Mucosa of descending colon (tissue), 3 donors: ENCODE measurements around the gene IFI6. TPM values are rescaled to one million over a fixed set of nuclear protein-coding genes. Genes with fewer than 3 reads are reported as not detected.
"Not testable (repeated sequence)": the region's sequence is repeated elsewhere in the genome, so short reads cannot be mapped to it uniquely, and the experiment has no call there.

Experiments
- ATAC-seq: fragments of 200-7000 bp; cut with Tn5 transposase; one replicate; pipeline ENCODE4 v1.9.1; 2020; ENCODE audit warnings: mild to moderate bottlenecking, moderate library complexity
- DNase-seq, 3 donors: peaks; one replicate each; pipeline ENCODE4 v3.0.0-alpha.2; 2020
- H3K36me3 ChIP-seq: fragments of 200-600 bp; one replicate; pipeline ENCODE4 v1.8.0; 2021; ENCODE audit warnings: low read depth, mild to moderate bottlenecking
- H3K4me1 ChIP-seq: fragments of 200-600 bp; one replicate; pipeline ENCODE4 v1.8.0; 2021; ENCODE audit warnings: low read depth, mild to moderate bottlenecking
- H3K4me3 ChIP-seq: fragments of 200-600 bp; one replicate; pipeline ENCODE4 v1.8.0; 2021; ENCODE audit warnings: mild to moderate bottlenecking
- H3K9me3 ChIP-seq: fragments of 200-600 bp; one replicate; pipeline ENCODE4 v1.8.0; 2021; ENCODE audit warnings: mild to moderate bottlenecking
- CTCF ChIP-seq: fragments of 200-600 bp; IDR thresholded peaks from one replicate; pipeline ENCODE4 v1.8.0; 2022; ENCODE audit warnings: antibody characterized with exemption, mild to moderate bottlenecking
- intact Hi-C, 2 donors: fragments of 100-400 bp; cut with DNase I in 1 of 2; cut with micrococcal nuclease in 1 of 2; formaldehyde crosslinking; loops; one replicate each; pipeline versions ENCODE4 v1.11.0 to v1.11.1; 2022; cut with DNase I, micrococcal nuclease
- total RNA-seq, 3 donors: library from RNA; stranded (reverse); fragmentation: NEBNext Ultra II Directional in 2 of 3; extraction: Animal tissue kit (Norgen Biotek cat#: 25700) in 2 of 3; gene quantifications; one replicate each; pipeline versions ENCODE4 v1.2.1 to v1.2.4, GENCODE V29; 2021 to 2023
- donor health status: DM: no; HTN: no; CAD: no; lungs with moderate emphysema.
- donor health status: DM: no; HTN: no; CAD: no.
- donor health status: DM: no; HTN: yes; CAD: no.

Gene IFI6
- total RNA-seq, 3 donors from 2014 or later, result 8.3 to 51.4 (median 45.4) TPM

GRCh38 chr1:27632387-27633297 lies 39.4 kb downstream of the IFI6 start:
- intact Hi-C loops, result no loop called here
- Histone ChIP-seq H3K4me1 (peaks cover 4% of the 10 kb centered on the region), H3K4me3 (no peak overlapping the region), H3K36me3 (no peaks in the 10 kb centered on the region), H3K9me3 (no peaks in the 10 kb centered on the region)
- DNase-seq (no peak), ATAC-seq (peak; percentile 50)
- no peak for TF ChIP-seq CTCF

GRCh38 chr1:27630859-27631491 lies 41.0 kb downstream of the IFI6 start:
- DNase-seq, result no peak
- Histone ChIP-seq H3K9me3 (no peaks in the 10 kb centered on the region), H3K4me3 (no peak overlapping the region), H3K36me3 (no peaks in the 10 kb centered on the region), H3K4me1 (peaks cover 4% of the 10 kb centered on the region)
- intact Hi-C loops, result no loop called here
- peak; percentile 7 for ATAC-seq
- no peak for TF ChIP-seq CTCF

- TF ChIP-seq CTCF, result no peak
- H3K9me3 ChIP-seq, result no peaks in the 10 kb centered on the region
- intact Hi-C loops, result no loop called here
- no peak for DNase-seq
- H3K36me3 ChIP-seq, result no peaks in the 10 kb centered on the region
- H3K4me1 ChIP-seq, result no peaks in the 10 kb centered on the region
- no peak for ATAC-seq
- H3K4me3 ChIP-seq, result no peak overlapping the region
Measured at GRCh38 chr1:27628712-27629111, 43.3 kb downstream of the IFI6 start.

- DNase-seq, H3K9me3 ChIP-seq, H3K4me1 ChIP-seq, H3K4me3 ChIP-seq, H3K36me3 ChIP-seq, ATAC-seq, intact Hi-C loops: not testable (repeated sequence)
Measured at GRCh38 chr1:27627733-27628132, 44.3 kb downstream of the IFI6 start.

- H3K4me1 ChIP-seq, result no peaks in the 10 kb centered on the region
- intact Hi-C loops, result no loop called here
Measured at GRCh38 chr1:27627061-27627460, 44.9 kb downstream of the IFI6 start.

More at GRCh38 chr1:27627061-27627460, 44.9 kb downstream of the IFI6 start:
- no peak for ATAC-seq
- DNase-seq, result no peak
- Histone ChIP-seq H3K4me3 (no peak overlapping the region), H3K9me3 (no peaks in the 10 kb centered on the region), H3K36me3 (no peaks in the 10 kb centered on the region)
- TF ChIP-seq CTCF, result no peak
